Thyroid gland (tissue), 4 donors: ENCODE data around the gene CCSAP.

Experiments used
- CTCF ChIP-seq, 6 experiments: fragments of 200-600 bp in 3 of 6; fragments of 450-650 bp in 3 of 6; sonication (generic) in 3 of 6; IDR thresholded peaks; one replicate each; pipeline ENCODE4 v1.5.1; 2016 to 2019; ENCODE audit warnings: antibody characterized with exemption in 6 of 6, mild to moderate bottlenecking in 2 of 6, inconsistent platforms in 1 of 6, moderate library complexity in 1 of 6
- POLR2A ChIP-seq, 2 donors: fragments of 450-650 bp; IDR thresholded peaks; one replicate each; pipeline ENCODE4 v1.6.1; 2017; ENCODE audit warnings: antibody characterized with exemption in 2 of 2, mild to moderate bottlenecking in 2 of 2, moderate library complexity in 1 of 2

GRCh38 chr1:229282295-229282823 is 60.5 kb downstream of the CCSAP start:
- TF ChIP-seq CTCF (IDR thresholded peaks at IDR 0.05), result no peak
- TF ChIP-seq POLR2A (IDR thresholded peaks at IDR 0.05), result no peak
